ENCODE measurements around the gene CDKL2.
A peak's percentile ranks its signal among the peaks of the same experiment; 100 is the strongest.

The CDKL2 gene

GRCh38 chr4:75621715-75622114 is 8.6 kb downstream of the CDKL2 start:
- no peaks in the 10 kb centered on the region for H3K27me3 Mint-ChIP-seq
- H3K27ac Mint-ChIP-seq, result no peak overlapping the region
- no peaks in the 10 kb centered on the region for H3K4me1 Mint-ChIP-seq
- DNase-seq, result no peak
- ATAC-seq, result no peak
- H3K9me3 Mint-ChIP-seq, result no peaks in the 10 kb centered on the region
- H3K4me3 Mint-ChIP-seq, result no peak overlapping the region

DNA sequence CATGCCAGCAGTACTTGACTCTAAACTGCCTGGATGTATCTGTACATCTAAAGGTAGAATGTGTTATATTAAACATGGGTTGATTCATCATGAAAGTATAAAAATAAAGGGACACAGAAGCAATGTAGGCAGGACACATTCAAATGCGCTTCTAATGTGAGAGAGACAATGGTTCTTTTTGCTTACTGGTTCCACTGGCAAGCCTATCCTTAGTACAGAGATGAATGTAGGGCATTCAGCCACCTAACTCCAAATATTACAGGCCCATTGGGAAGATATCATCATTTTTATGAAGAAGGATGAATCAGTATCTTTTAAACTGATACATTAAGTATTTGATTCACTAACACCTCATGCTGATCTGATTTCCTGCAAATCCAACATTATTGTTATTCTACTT is 18.0 kb downstream of the CDKL2 start:
- H3K4me3 Mint-ChIP-seq, result no peak overlapping the region
- DNase-seq (no peak), ATAC-seq (no peak)
- H3K27me3 Mint-ChIP-seq, result no peaks in the 10 kb centered on the region
- no peaks in the 10 kb centered on the region for H3K4me1 Mint-ChIP-seq
- peaks cover 0 to 4% of the 10 kb centered on the region in 2 donors for H3K9me3 Mint-ChIP-seq
- H3K27ac Mint-ChIP-seq, result no peak overlapping the region

- DNase-seq, result no peak
- H3K4me3 Mint-ChIP-seq, result no peak overlapping the region
- H3K9me3 Mint-ChIP-seq, result no peaks in the 10 kb centered on the region
- H3K4me1 Mint-ChIP-seq, result no peaks in the 10 kb centered on the region
- no peaks in the 10 kb centered on the region for H3K27me3 Mint-ChIP-seq
- ATAC-seq, result no peak
- no peak overlapping the region for H3K27ac Mint-ChIP-seq
These were observed 24.4 kb downstream of the CDKL2 start for GRCh38 chr4:75605928-75606327.

DNA sequence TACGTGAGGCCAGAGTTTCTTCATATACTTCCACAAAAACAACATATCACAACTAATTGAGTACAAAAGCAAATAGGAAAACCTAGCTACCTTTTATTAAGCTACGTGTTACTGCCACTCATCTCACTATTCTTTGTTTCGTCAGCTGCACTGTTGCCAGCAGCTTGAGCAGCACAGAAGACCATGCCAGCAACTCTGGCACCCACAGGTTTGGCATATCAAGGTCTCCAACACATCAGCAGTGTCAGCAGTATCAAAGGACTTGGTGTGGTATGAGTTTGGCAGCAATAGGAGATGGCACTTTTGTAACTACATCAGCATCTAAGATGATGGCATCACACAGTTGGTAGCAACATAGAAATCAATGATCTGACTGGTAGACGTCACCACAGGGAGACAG is 30.7 kb downstream of the CDKL2 start:
- Mint-ChIP-seq H3K9me3 (no peaks in the 10 kb centered on the region), H3K4me3 (no peak overlapping the region), H3K27ac (no peak overlapping the region), H3K4me1 (no peaks in the 10 kb centered on the region), H3K27me3 (no peaks in the 10 kb centered on the region)
- no peak for DNase-seq
- no peak for ATAC-seq

GRCh38 chr4:75598390-75598789 is 31.9 kb downstream of the CDKL2 start:
- H3K4me1 Mint-ChIP-seq, result no peaks in the 10 kb centered on the region
- DNase-seq (no peak), ATAC-seq (no peak)
- H3K27me3 Mint-ChIP-seq, result no peaks in the 10 kb centered on the region
- H3K4me3 Mint-ChIP-seq, result no peak overlapping the region
- H3K27ac Mint-ChIP-seq, result no peak overlapping the region
- H3K9me3 Mint-ChIP-seq, result no peaks in the 10 kb centered on the region

- no peaks in the 10 kb centered on the region for H3K9me3 Mint-ChIP-seq
- no peak overlapping the region for H3K4me3 Mint-ChIP-seq
- H3K27ac Mint-ChIP-seq, result no peak overlapping the region
- no peak for ATAC-seq
- no peak for DNase-seq
- H3K27me3 Mint-ChIP-seq, result no peaks in the 10 kb centered on the region
- no peaks in the 10 kb centered on the region for H3K4me1 Mint-ChIP-seq
These were observed 34.3 kb downstream of the CDKL2 start for GRCh38 chr4:75596061-75596460.

DNA sequence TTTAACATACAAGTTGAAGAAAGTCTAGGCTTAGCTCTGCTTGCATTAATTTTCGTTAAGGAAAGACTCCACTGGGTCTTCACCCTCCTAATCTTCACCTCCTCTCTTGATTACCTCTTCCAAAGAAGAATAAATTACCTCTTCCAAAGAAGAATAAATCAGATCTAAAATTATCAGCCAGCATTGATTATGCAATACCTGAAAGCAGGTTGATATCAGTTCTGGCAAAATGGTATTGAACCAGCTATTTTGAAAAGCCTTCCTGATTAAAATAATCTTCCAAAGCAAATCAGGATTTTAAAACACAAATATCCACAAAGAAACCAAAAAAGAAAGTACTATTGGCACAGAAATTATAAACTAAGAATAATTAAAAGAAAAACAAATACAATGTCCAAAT is 36.9 kb downstream of the CDKL2 start:
- H3K27ac Mint-ChIP-seq, result no peak overlapping the region
- H3K9me3 Mint-ChIP-seq, result no peaks in the 10 kb centered on the region
- H3K4me1 Mint-ChIP-seq, result no peaks in the 10 kb centered on the region
- H3K27me3 Mint-ChIP-seq, result no peaks in the 10 kb centered on the region
- H3K4me3 Mint-ChIP-seq, result no peak overlapping the region
- ATAC-seq, result no peak
- no peak for DNase-seq

GRCh38 chr4:75584067-75584466 is 46.3 kb downstream of the CDKL2 start:
- Mint-ChIP-seq H3K4me3 (no peak overlapping the region), H3K27me3 (peaks cover 8% of the 10 kb centered on the region), H3K4me1 (no peaks in the 10 kb centered on the region), H3K27ac (no peak overlapping the region), H3K9me3 (peaks cover 0 to 4% of the 10 kb centered on the region in 2 donors)
- DNase-seq, result no peak
- no peak for ATAC-seq

DNA sequence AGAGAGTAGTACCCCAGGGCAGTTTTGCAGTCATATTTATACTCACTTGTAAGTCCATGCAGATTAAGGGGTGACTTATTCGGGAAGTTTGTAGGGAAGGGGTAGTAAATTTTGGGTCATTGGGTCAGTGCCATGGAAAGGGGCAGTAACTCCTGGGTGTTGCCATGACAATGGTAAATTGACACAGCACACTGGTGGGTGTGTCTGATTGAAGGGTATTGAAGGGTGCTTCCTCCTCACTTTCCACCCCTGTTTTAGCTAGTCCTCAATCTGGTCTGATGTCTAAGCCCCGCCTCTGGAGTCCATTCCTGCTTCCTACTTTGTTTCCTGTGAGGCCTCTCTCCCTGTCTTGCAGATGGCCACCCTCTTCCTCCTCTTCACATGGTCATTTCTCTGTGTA is 62.6 kb downstream of the CDKL2 start:
- no peak for ATAC-seq
- H3K4me3 Mint-ChIP-seq, result no peak overlapping the region
- H3K27me3 Mint-ChIP-seq, result no peaks in the 10 kb centered on the region
- H3K4me1 Mint-ChIP-seq, result no peaks in the 10 kb centered on the region
- no peak overlapping the region for H3K27ac Mint-ChIP-seq
- DNase-seq, result no peak
- no peaks in the 10 kb centered on the region for H3K9me3 Mint-ChIP-seq

DNA sequence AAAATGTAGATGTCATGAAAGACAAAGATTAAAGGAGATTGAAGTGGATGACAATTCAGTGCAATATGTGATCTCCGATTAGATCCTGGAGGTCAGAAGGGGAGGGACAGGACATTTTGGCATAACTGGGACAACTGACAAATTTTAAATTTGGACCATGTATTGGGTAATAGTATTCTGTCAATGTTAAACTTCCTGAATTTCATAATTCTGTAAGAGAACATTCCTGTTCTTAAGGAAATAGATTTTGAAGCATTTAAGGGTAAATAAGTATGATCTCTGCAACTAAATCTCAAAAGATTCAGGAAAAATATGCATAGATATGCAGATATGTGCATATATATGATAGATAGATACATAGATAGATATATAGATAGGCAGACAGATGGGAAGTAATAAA is 63.4 kb downstream of the CDKL2 start:
- no peak overlapping the region for H3K27ac Mint-ChIP-seq
- DNase-seq (no peak), ATAC-seq (no peak)
- no peaks in the 10 kb centered on the region for H3K9me3 Mint-ChIP-seq
- H3K27me3 Mint-ChIP-seq, result no peaks in the 10 kb centered on the region
- no peak overlapping the region for H3K4me3 Mint-ChIP-seq
- no peaks in the 10 kb centered on the region for H3K4me1 Mint-ChIP-seq

GRCh38 chr4:75565481-75565880 is 64.8 kb downstream of the CDKL2 start:
- ATAC-seq, result no peak
- DNase-seq, result no peak
- no peaks in the 10 kb centered on the region for H3K27me3 Mint-ChIP-seq
- no peak overlapping the region for H3K27ac Mint-ChIP-seq
- H3K4me1 Mint-ChIP-seq, result no peaks in the 10 kb centered on the region
- no peak overlapping the region for H3K4me3 Mint-ChIP-seq
- no peaks in the 10 kb centered on the region for H3K9me3 Mint-ChIP-seq

- ATAC-seq (no peak), DNase-seq (no peak)
- Mint-ChIP-seq H3K27me3 (no peaks in the 10 kb centered on the region), H3K9me3 (no peaks in the 10 kb centered on the region), H3K4me1 (no peaks in the 10 kb centered on the region), H3K4me3 (no peak overlapping the region), H3K27ac (no peak overlapping the region)
These were observed 66.3 kb downstream of the CDKL2 start for GRCh38 chr4:75564023-75564422.

DNA sequence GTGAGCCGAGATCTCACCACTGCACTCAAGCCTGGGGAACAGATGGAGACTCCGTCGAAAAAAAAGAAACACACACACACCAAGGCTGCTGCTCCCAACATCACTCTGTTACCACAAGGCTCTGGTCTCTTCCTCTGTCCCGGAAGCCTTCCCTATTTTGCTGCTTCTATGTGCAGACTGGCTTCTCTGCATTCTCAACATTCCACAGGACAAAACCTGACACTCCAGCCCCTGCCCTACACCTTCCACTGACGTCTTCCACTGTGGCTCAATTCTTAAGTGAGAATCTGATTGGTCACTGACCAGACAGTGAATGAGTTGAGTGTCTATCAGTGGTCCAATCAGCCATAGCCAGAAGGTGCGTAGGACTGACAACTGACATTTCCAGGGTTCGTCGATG is 68.5 kb downstream of the CDKL2 start:
- DNase-seq (no peak), ATAC-seq (no peak)
- no peak overlapping the region for H3K27ac Mint-ChIP-seq
- H3K9me3 Mint-ChIP-seq, result no peaks in the 10 kb centered on the region
- no peak overlapping the region for H3K4me3 Mint-ChIP-seq
- H3K4me1 Mint-ChIP-seq, result no peaks in the 10 kb centered on the region
- H3K27me3 Mint-ChIP-seq, result peaks cover 11% of the 10 kb centered on the region

- H3K4me1 Mint-ChIP-seq, result no peaks in the 10 kb centered on the region
- ATAC-seq, result no peak
- peaks cover 11% of the 10 kb centered on the region for H3K27me3 Mint-ChIP-seq
- no peak for DNase-seq
- no peaks in the 10 kb centered on the region for H3K9me3 Mint-ChIP-seq
- no peak overlapping the region for H3K4me3 Mint-ChIP-seq
- no peak overlapping the region for H3K27ac Mint-ChIP-seq
These were observed 72.6 kb downstream of the CDKL2 start for GRCh38 chr4:75557696-75558095.

DNA sequence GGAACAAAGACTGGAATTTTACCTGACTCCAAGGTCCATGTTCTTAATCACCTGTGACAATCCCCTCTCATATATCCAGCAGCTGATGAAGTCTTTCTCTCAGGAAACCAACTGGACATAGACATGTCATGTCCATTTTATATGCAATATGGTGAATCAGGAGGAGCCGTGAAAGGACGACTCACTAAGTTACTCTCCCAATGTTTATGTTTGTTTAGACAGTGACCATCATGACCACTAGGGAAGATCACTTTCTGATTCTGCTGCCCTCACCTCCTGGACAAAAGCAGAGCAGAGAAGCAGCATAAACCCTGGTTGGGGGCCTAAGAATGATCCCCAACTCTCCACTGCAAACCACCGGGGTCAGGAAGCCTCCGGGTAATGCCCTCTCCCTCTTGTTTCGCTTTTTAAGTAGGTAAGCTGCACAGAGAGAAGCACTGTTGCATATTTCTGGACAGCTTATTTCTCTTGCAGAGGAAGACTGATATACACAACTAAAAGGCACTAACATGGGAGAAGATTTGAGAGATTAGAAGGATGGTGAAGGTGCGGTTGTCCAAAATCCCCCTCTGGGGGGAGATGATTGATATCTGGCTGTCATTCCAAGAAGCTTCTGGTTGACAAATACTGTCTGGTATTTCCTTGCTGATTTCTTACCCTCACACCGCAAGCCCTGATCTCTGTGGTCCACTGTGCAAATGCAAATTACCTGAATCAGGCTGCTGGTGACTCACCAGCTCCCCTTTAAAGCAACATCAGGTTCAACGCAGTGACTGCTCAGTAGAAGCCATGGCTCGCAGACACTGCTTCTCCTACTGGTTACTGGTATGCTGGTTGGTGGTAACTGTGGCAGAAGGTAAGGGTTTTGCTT is 74.8 kb downstream of the CDKL2 start, which contains the start of gene ODAPH:
Gene ODAPH, plus strand, starts transcription at position 773 of the 871 bp plus-strand sequence. Its CDS starts 17 bp downstream, at position 790.
- H3K27ac Mint-ChIP-seq, result no peak within 1 kb of the TSS
- ATAC-seq (peak; percentile 85), DNase-seq (peak in 1 of 2 donors; percentile 24)
- H3K27me3 Mint-ChIP-seq, result peaks cover 11% of the 10 kb centered on the region
- no peaks in the 10 kb centered on the region for H3K9me3 Mint-ChIP-seq
- no peaks in the 10 kb centered on the region for H3K4me1 Mint-ChIP-seq
- no peak within 1 kb of the TSS for H3K4me3 Mint-ChIP-seq

- DNase-seq, result no peak
- Mint-ChIP-seq H3K27me3 (peaks cover 3% of the 10 kb centered on the region), H3K27ac (no peak overlapping the region), H3K4me1 (no peaks in the 10 kb centered on the region), H3K9me3 (no peaks in the 10 kb centered on the region), H3K4me3 (no peak overlapping the region)
- ATAC-seq, result no peak
These were observed 77.9 kb downstream of the CDKL2 start for GRCh38 chr4:75552452-75552851.

GRCh38 chr4:75549019-75549418 is 81.3 kb downstream of the CDKL2 start:
- ATAC-seq (peak; percentile 54), DNase-seq (no peak)
- H3K9me3 Mint-ChIP-seq, result no peaks in the 10 kb centered on the region
- H3K27ac Mint-ChIP-seq, result no peak overlapping the region
- H3K27me3 Mint-ChIP-seq, result no peaks in the 10 kb centered on the region
- H3K4me3 Mint-ChIP-seq, result no peak overlapping the region
- H3K4me1 Mint-ChIP-seq, result no peaks in the 10 kb centered on the region

All from stimulated activated naive CD8-positive, alpha-beta T cell treated with anti-CD3 and anti-CD28 coated beads, Interleukin-15, amount 100 ng/mL, for 72 hours (primary cell).